H1 (cell line): Measurements from ENCODE around the gene DLG1. TPM values are rescaled to one million over a fixed set of nuclear protein-coding genes. Genes with fewer than 3 reads are reported as not detected.

Source experiments
- CTCF ChIA-PET: fragments of 300-600 bp; sonication (Branson Sonifier 250); formaldehyde crosslinking; loops from one replicate; lab custom pipeline; 2021; ENCODE audit not compliant: partially characterized antibody; lab: Charles Lee
- POLR2A ChIA-PET: fragments of 300-600 bp; sonication (Branson Sonifier 250); formaldehyde crosslinking; loops from one replicate; lab custom pipeline; 2021; ENCODE audit warnings: inconsistent platforms; ENCODE audit not compliant: partially characterized antibody; lab: Charles Lee
- DNase-seq, 2 experiments: peaks; one replicate each; pipeline versions ENCODE4 v3.0.0 to v3.0.0-alpha.2; 2010 to 2022; ENCODE audit warnings: low spot score in 2 of 2, low read depth in 1 of 2, mixed read lengths in 1 of 2
- FAIRE-seq: peaks from 2 replicates; lab custom pipeline; 2011; peaks lifted over from hg19 to GRCh38; lab: Jason Lieb, UNC
- H2AFZ ChIP-seq: 2 replicates; pipeline ENCODE4 v1.8.1; 2012; ENCODE audit warnings: low read length, inconsistent platforms
- H2AK5ac ChIP-seq: 2 replicates; pipeline ENCODE4 v1.6.1; 2013; ENCODE audit warnings: low read depth, low read length
- H2BK120ac ChIP-seq: replicated peaks from 2 replicates; pipeline ENCODE3; 2013; ENCODE audit warnings: low read depth, low read length, inconsistent platforms
- H2BK12ac ChIP-seq: 2 replicates; pipeline ENCODE4 v1.6.1; 2013; ENCODE audit warnings: low read depth, low read length
- H2BK15ac ChIP-seq: 2 replicates; pipeline ENCODE4 v1.6.1; 2013; ENCODE audit warnings: low read length
- H2BK20ac ChIP-seq: 2 replicates; pipeline ENCODE4 v1.6.1; 2013; ENCODE audit warnings: low read length
- H2BK5ac ChIP-seq: 2 replicates; pipeline ENCODE4 v1.6.1; 2013; ENCODE audit warnings: low read depth, low read length
- H3K14ac ChIP-seq: 2 replicates; pipeline ENCODE4 v1.6.1; 2013; ENCODE audit warnings: inconsistent platforms; ENCODE audit not compliant: insufficient read length
- H3K18ac ChIP-seq: 2 replicates; pipeline ENCODE4 v1.6.1; 2013; ENCODE audit warnings: low read length; ENCODE audit errors: extremely low read depth
- H3K23ac ChIP-seq: 2 replicates; pipeline ENCODE4 v1.6.1; 2013; ENCODE audit warnings: inconsistent platforms; ENCODE audit not compliant: insufficient read length
- H3K23me2 ChIP-seq: 2 replicates; pipeline ENCODE4 v1.6.1; 2013; ENCODE audit warnings: low read depth, low read length
- H3K27ac ChIP-seq: 2 replicates; pipeline ENCODE4 v1.6.1; 2011; ENCODE audit warnings: low read depth, low read length, inconsistent platforms
- H3K27me3 ChIP-seq, 4 experiments: replicated peaks in 1 of 4; 1 replicate in 1 of 4; 2 replicates in 3 of 4; pipeline versions ENCODE4 v1.6.1 to v1.8.1; 2011 to 2013; ENCODE audit warnings: low read length in 3 of 4, mild to moderate bottlenecking in 3 of 4, inconsistent platforms in 2 of 4, mixed read lengths in 2 of 4, moderate library complexity in 1 of 4; ENCODE audit not compliant: control insufficient read depth in 3 of 4, insufficient read depth in 3 of 4; ENCODE audit errors: extremely low read depth in 1 of 4
- H3K36me3 ChIP-seq, 4 experiments: 2 replicates each; pipeline versions ENCODE4 v1.6.1 to v1.8.1; 2011 to 2013; ENCODE audit warnings: mild to moderate bottlenecking in 4 of 4, low read length in 3 of 4, moderate library complexity in 2 of 4, control low read depth in 1 of 4, inconsistent platforms in 1 of 4; ENCODE audit not compliant: insufficient read depth in 4 of 4, control insufficient read depth in 2 of 4
- H3K4ac ChIP-seq: replicated peaks from 2 replicates; pipeline ENCODE3; 2013; ENCODE audit warnings: low read length, low read depth, mixed read lengths, inconsistent platforms; ENCODE audit not compliant: insufficient read length
- H3K4me1 ChIP-seq, 4 experiments: replicated peaks in 1 of 4; 1 replicate in 1 of 4; 2 replicates in 3 of 4; pipeline versions ENCODE4 v1.6.1 to v1.8.1; 2011 to 2013; ENCODE audit warnings: low read length in 3 of 4, inconsistent platforms in 2 of 4, mixed read lengths in 1 of 4; ENCODE audit not compliant: insufficient read depth in 4 of 4, control insufficient read depth in 3 of 4
- H3K4me2 ChIP-seq, 2 experiments: 2 replicates each; pipeline versions ENCODE4 v1.6.1 to v1.8.1; 2011 to 2013; ENCODE audit warnings: low read depth in 2 of 2, low read length in 2 of 2, control low read depth in 1 of 2, inconsistent platforms in 1 of 2, mild to moderate bottlenecking in 1 of 2; ENCODE audit not compliant: insufficient read depth in 1 of 2
- H3K4me3 ChIP-seq, 4 experiments: fragments of 200-600, 300-600 bp in 1 of 4; sonication (generic), shearing (Covaris generic), sonication (Bioruptor Twin) in 1 of 4; 2 replicates each; pipeline versions ENCODE4 v1.5.1 to v1.8.1; 2011 to 2016; ENCODE audit warnings: low read length in 4 of 4, low read depth in 3 of 4, control low read depth in 2 of 4, inconsistent platforms in 2 of 4, mild to moderate bottlenecking in 2 of 4, mixed read lengths in 1 of 4, moderate library complexity in 1 of 4; ENCODE audit not compliant: insufficient read depth in 2 of 4; ENCODE audit errors: extremely low read depth in 1 of 4
- H3K56ac ChIP-seq: replicated peaks from 2 replicates; pipeline ENCODE3; 2013; ENCODE audit warnings: low read depth, mild to moderate bottlenecking, mixed read lengths, low read length, inconsistent platforms; ENCODE audit not compliant: insufficient read length
- H3K79me1 ChIP-seq: 2 replicates; pipeline ENCODE4 v1.6.1; 2013; ENCODE audit warnings: low read depth, low read length, control low read depth
- H3K79me2 ChIP-seq, 2 experiments: 2 replicates each; pipeline versions ENCODE4 v1.6.1 to v1.8.1; 2012 to 2013; ENCODE audit warnings: low read length in 2 of 2, mild to moderate bottlenecking in 2 of 2, inconsistent platforms in 1 of 2; ENCODE audit not compliant: insufficient read depth in 2 of 2, control insufficient read depth in 1 of 2
- H3K9ac ChIP-seq, 4 experiments: replicated peaks in 1 of 4; 1 replicate in 1 of 4; 2 replicates in 3 of 4; pipeline versions ENCODE4 v1.6.1 to v1.8.1; 2011 to 2013; ENCODE audit warnings: low read depth in 3 of 4, low read length in 3 of 4, control low read depth in 2 of 4, mild to moderate bottlenecking in 2 of 4, moderate library complexity in 2 of 4, inconsistent platforms in 1 of 4; ENCODE audit errors: extremely low read depth in 1 of 4
- H3K9me3 ChIP-seq, 2 experiments: 2 replicates each; pipeline versions ENCODE4 v1.6.1 to v1.8.1; 2012 to 2013; ENCODE audit warnings: mild to moderate bottlenecking in 2 of 2, moderate library complexity in 2 of 2, control low read depth in 1 of 2, inconsistent platforms in 1 of 2, low read depth in 1 of 2, low read length in 1 of 2, mixed read lengths in 1 of 2; ENCODE audit not compliant: insufficient read depth in 2 of 2
- H4K20me1 ChIP-seq, 2 experiments: replicated peaks in 1 of 2; 2 replicates each; pipeline versions ENCODE3 to v1.8.1; 2011 to 2013; ENCODE audit warnings: inconsistent platforms in 2 of 2, low read length in 2 of 2, mild to moderate bottlenecking in 1 of 2; ENCODE audit not compliant: insufficient read depth in 2 of 2, control insufficient read depth in 1 of 2
- H4K5ac ChIP-seq: 2 replicates; pipeline ENCODE4 v1.6.1; 2013; ENCODE audit warnings: low read length, low read depth, mixed read lengths, inconsistent platforms; ENCODE audit not compliant: insufficient read length
- H4K8ac ChIP-seq: 2 replicates; pipeline ENCODE4 v1.8.0; 2013; ENCODE audit warnings: mild to moderate bottlenecking, moderate library complexity, low read length, inconsistent platforms; ENCODE audit not compliant: insufficient read depth; ENCODE audit errors: extremely low read depth
- H4K91ac ChIP-seq: replicated peaks from 2 replicates; pipeline ENCODE3; 2013; ENCODE audit warnings: low read length, mixed read lengths, inconsistent platforms; ENCODE audit not compliant: insufficient read length
- CHD2 ChIP-seq: IDR thresholded peaks from 2 replicates; pipeline ENCODE4 v1.6.1; 2012; ENCODE audit warnings: low read length, improper control_type of control experiment
- HDAC2 ChIP-seq, 2 experiments: fragments of 300-600 bp in 1 of 2; sonication (generic) in 1 of 2; IDR thresholded peaks; 2 replicates each; pipeline ENCODE4 v1.6.1; 2011 to 2012; ENCODE audit warnings: low read depth in 2 of 2, low read length in 2 of 2, mild to moderate bottlenecking in 2 of 2, moderate library complexity in 2 of 2, borderline replicate concordance in 1 of 2, inconsistent platforms in 1 of 2
- KDM4A ChIP-seq: IDR thresholded peaks from one replicate; pipeline ENCODE4 v1.7.1; 2012; ENCODE audit warnings: low read depth, mild to moderate bottlenecking, moderate library complexity, low read length, inconsistent platforms; ENCODE audit not compliant: severe bottlenecking
- SP2 ChIP-seq: IDR thresholded peaks from 2 replicates; pipeline ENCODE4 v1.6.1; 2012; ENCODE audit warnings: mild to moderate bottlenecking, low read length, inconsistent platforms
- SP4 ChIP-seq: IDR thresholded peaks from 2 replicates; pipeline ENCODE4 v1.6.1; 2012; ENCODE audit warnings: low read length, inconsistent platforms
- WGBS, 2 experiments: shearing (Covaris generic) in 1 of 2; methylation state at CpG; one replicate each; pipeline versions ENCODE4 v1.1.6 to v1.1.7; 2013 to 2015; ENCODE audit warnings: low lambda C conversion rate in 2 of 2, mixed read lengths in 2 of 2, inconsistent platforms in 1 of 2, low coverage in 1 of 2, missing lambda C conversion rate in 1 of 2; ENCODE audit not compliant: insufficient replicate concordance in 2 of 2, insufficient coverage in 1 of 2, insufficient read length in 1 of 2; ENCODE audit errors: extremely low coverage in 1 of 2, missing lambda C conversion rate in 1 of 2; 5-methylcytosine and 5-hydroxymethylcytosine counted together
- polyA plus RNA-seq, 7 experiments: library from polyadenylated mRNA; depleted of rRNA in 3 of 7; stranded (reverse) in 5 of 7; unstranded in 2 of 7; fragments of >200 nt in 5 of 7; fragments of 200-250 nt in 2 of 7; gene quantifications; 1 replicate in 5 of 7; 2 replicates in 1 of 7; 4 replicates in 1 of 7; pipeline versions ENCODE4 v1.2.1 to v1.2.3, GENCODE V29; 2011 to 2013; ENCODE audit warnings: missing spikeins in 2 of 7, mixed read lengths in 2 of 7
- total RNA-seq: library from RNA; stranded (reverse); fragmentation: NEBNext Ultra II Directional; extraction: Animal tissue kit (Norgen Biotek cat#: 25700); gene quantifications from 2 replicates; pipeline ENCODE4 v1.2.1, GENCODE V29; 2021

The DLG1 gene
- total and polyA plus RNA-seq, 2 of the 8 experiments (the other 6 are each of a cell fraction or from before 2014, with no cell fraction given) = 13.4 to 78.8 TPM

- no peak for FAIRE-seq
- 90% methylated on average over 6 of the region's 6 CpGs; no CpG with 5 or more reads in 1 of the 2 experiments for WGBS, 2 experiments
Measured at GRCh38 chr3:197338586-197338985, 40.2 kb upstream of the DLG1 start.

More at GRCh38 chr3:197338586-197338985, 40.2 kb upstream of the DLG1 start:
- POLR2A ChIA-PET = interaction anchor here (0.8 to 1.3 kb wide), 2 partner anchors 28 to 85 kb away, joined by 3 read pairs; no protein-coding TSS in a partner anchor
- peaks cover 2 to 6% (median 4%) of the 10 kb centered on the region in 4 experiments; a peak in 5 of 7 replicates for H3K4me1 ChIP-seq
- no peak overlapping the region for H3K23ac ChIP-seq
- H4K8ac ChIP-seq = no peak overlapping the region
- H2AK5ac ChIP-seq = no peak overlapping the region
- no peak overlapping the region for H4K91ac ChIP-seq
- H3K23me2 ChIP-seq = no peaks in the 10 kb centered on the region
- no peak overlapping the region for H3K14ac ChIP-seq
- H3K79me2 ChIP-seq = no peaks in the 10 kb centered on the region
- no peaks in the 10 kb centered on the region for H3K9me3 ChIP-seq
- H3K56ac ChIP-seq = no peak overlapping the region
- TF ChIP-seq KDM4A (no peak), CHD2 (no peak), HDAC2 (IDR thresholded peaks at IDR 0.05; ENCODE audit: borderline replicate concordance in 1 of 2, low read depth in 2 of 2, low read length in 2 of 2) (no peak), SP4 (no peak), SP2 (no peak)
- no peak overlapping the region for H4K5ac ChIP-seq
- H2BK12ac ChIP-seq = no peak overlapping the region
- H2BK5ac ChIP-seq = no peak overlapping the region
- H3K4me2 ChIP-seq = no peak overlapping the region
- CTCF ChIA-PET = interaction anchor here (0.9 to 1.0 kb wide), 2 partner anchors 28 to 69 kb away, joined by 3 to 6 read pairs; no protein-coding TSS in a partner anchor
- H3K36me3 ChIP-seq = no peaks in the 10 kb centered on the region
- H3K27ac ChIP-seq = no peak overlapping the region
- H2BK20ac ChIP-seq = no peak overlapping the region
- H4K20me1 ChIP-seq = no peaks in the 10 kb centered on the region
- no peak overlapping the region for H2AFZ ChIP-seq
- no peak overlapping the region for H3K9ac ChIP-seq
- no peaks in the 10 kb centered on the region for H3K79me1 ChIP-seq
- H3K4me3 ChIP-seq = no peak overlapping the region
- no peak overlapping the region for H3K18ac ChIP-seq
- no peak overlapping the region for H2BK15ac ChIP-seq
- no peak overlapping the region for H2BK120ac ChIP-seq
- H3K4ac ChIP-seq = no peak overlapping the region
- no peaks in the 10 kb centered on the region for H3K27me3 ChIP-seq
- DNase-seq = peak in 1 of 2 experiments; percentile 19
